Left colon (tissue), 2 donors: ENCODE results near the gene KCTD14. TPM values are rescaled to one million over a fixed set of nuclear protein-coding genes. Genes with fewer than 3 reads are reported as not detected.
"Not testable (repeated sequence)": the region's sequence is repeated elsewhere in the genome, so short reads cannot be mapped to it uniquely, and the experiment has no call there.

ENCODE experiments used
- ATAC-seq: fragments of 200-7000 bp; cut with Tn5 transposase; one replicate; pipeline ENCODE4 v1.9.1; 2020; ENCODE audit warnings: mild to moderate bottlenecking, moderate library complexity
- DNase-seq, 2 donors: peaks; one replicate each; pipeline ENCODE4 v3.0.0-alpha.2; 2020
- intact Hi-C, 2 donors: fragments of 100-400 bp; cut with DNase I in 1 of 2; cut with micrococcal nuclease in 1 of 2; formaldehyde crosslinking; loops; one replicate each; pipeline versions ENCODE4 v1.11.2 to v1.14.0; 2022; cut with DNase I, micrococcal nuclease
- long read RNA-seq: library from polyadenylated mRNA; unstranded; transcript quantifications from one replicate; pipeline ENCODE4 v2.0.0, GENCODE V29; 2021
- total RNA-seq, 2 donors: library from RNA; stranded (reverse); fragmentation: NEBNext Ultra II Directional; extraction: Animal tissue kit (Norgen Biotek cat#: 25700); gene quantifications; one replicate each; pipeline ENCODE4 v1.2.1, GENCODE V29; 2021
- donor health status: DM: no; HTN: no; CAD: no.
- donor health status: DM: yes; HTN: yes; CAD: no.

KCTD14 gene
- 10 to 100 TPM; 11.9 to 13.8 TPM for total RNA-seq
- long read RNA-seq, transcript KCTD14-201 (2 exons, 1,691 nt), result major isoform, 22 of 22 reads
- long read RNA-seq, partial matches to known transcripts, result 0 of 22 reads
- long read RNA-seq, other reads (novel, unspliced or antisense), result 0 of 22 reads

GRCh38 chr11:78022397-78023396, at the start of gene KCTD14:
KCTD14 (minus strand) TSS chr11:78023276; CDS start chr11:78023249, 27 bp downstream.
- intact Hi-C loops, result no loop called here
- DNase-seq, result peak; percentile 72 to 74
- peak; percentile 93 for ATAC-seq

GRCh38 chr11:78072455-78072854, 49.4 kb upstream of the KCTD14 start:
- ATAC-seq, result no peak
- DNase-seq, result no peak
- intact Hi-C loops, result no loop called here

GRCh38 chr11:78071717-78072116, 48.6 kb upstream of the KCTD14 start:
- ATAC-seq (no peak), DNase-seq (no peak)
- intact Hi-C loops, result no loop called here

GRCh38 chr11:78070621-78071020, 47.5 kb upstream of the KCTD14 start:
- ATAC-seq (no peak), DNase-seq (no peak)
- intact Hi-C loops, result no loop called here

GRCh38 chr11:78069465-78069864, 46.4 kb upstream of the KCTD14 start:
- peak; percentile 26 for ATAC-seq
- no peak for DNase-seq
- intact Hi-C loops, result no loop called here

GRCh38 chr11:78067704-78068103, 44.6 kb upstream of the KCTD14 start:
- DNase-seq, result no peak
- intact Hi-C loops, result no loop called here
- no peak for ATAC-seq

GRCh38 chr11:78066471-78066870, 43.4 kb upstream of the KCTD14 start:
- no peak for ATAC-seq
- DNase-seq, result no peak
- intact Hi-C loops, result no loop called here

- ATAC-seq, result no peak
Measured at GRCh38 chr11:78065203-78065602, 42.1 kb upstream of the KCTD14 start.

GRCh38 chr11:78063440-78064181, 40.5 kb upstream of the KCTD14 start, which contains the start of gene THRSP:
THRSP (plus strand) TSS chr11:78063861; CDS start chr11:78063882, 21 bp downstream.
- intact Hi-C loops, result no loop called here
- no peak for DNase-seq
- no peak for ATAC-seq

More at GRCh38 chr11:78065203-78065602, 42.1 kb upstream of the KCTD14 start:
- intact Hi-C loops, result no loop called here
- no peak for DNase-seq

GRCh38 chr11:78062671-78063070, 39.6 kb upstream of the KCTD14 start:
- intact Hi-C loops, result no loop called here
- ATAC-seq (no peak), DNase-seq (no peak)

- intact Hi-C loops, result no loop called here
- no peak for ATAC-seq
- no peak for DNase-seq
Measured at GRCh38 chr11:78061921-78062311, 38.8 kb upstream of the KCTD14 start.

GRCh38 chr11:78061088-78061920, 38.2 kb upstream of the KCTD14 start:
- intact Hi-C loops, result no loop called here
- DNase-seq (no peak), ATAC-seq (no peak)

GRCh38 chr11:78060533-78060932, 37.5 kb upstream of the KCTD14 start:
- intact Hi-C loops, result no loop called here
- DNase-seq, result no peak
- ATAC-seq, result no peak

- DNase-seq, intact Hi-C loops, ATAC-seq: not testable (repeated sequence)
Measured at GRCh38 chr11:78059749-78060328, 36.8 kb upstream of the KCTD14 start.

GRCh38 chr11:78057462-78058055, 34.5 kb upstream of the KCTD14 start:
- intact Hi-C loops, result no loop called here
- ATAC-seq (no peak), DNase-seq (no peak)

GRCh38 chr11:78056093-78056492, 33.0 kb upstream of the KCTD14 start:
- ATAC-seq (no peak), DNase-seq (no peak)
- intact Hi-C loops, result no loop called here

GRCh38 chr11:78054971-78055370, 31.9 kb upstream of the KCTD14 start:
- DNase-seq, result no peak
- no peak for ATAC-seq
- intact Hi-C loops, result no loop called here
